NT2/D1 (cell line): ENCODE data around the gene LARGE2.

ENCODE experiments used
- SUZ12 ChIP-seq: IDR thresholded peaks from 2 replicates; pipeline ENCODE4 v1.6.1; 2011; ENCODE audit not compliant: insufficient read length, insufficient read depth; ENCODE audit errors: extremely low read depth
- YY1 ChIP-seq: IDR thresholded peaks from 2 replicates; pipeline ENCODE4 v1.6.1; 2011; ENCODE audit not compliant: insufficient read length, insufficient read depth
- ZNF274 ChIP-seq: IDR thresholded peaks from 2 replicates; pipeline ENCODE4 v1.6.1; 2011; ENCODE audit warnings: mild to moderate bottlenecking, low read depth, low read length

DNA sequence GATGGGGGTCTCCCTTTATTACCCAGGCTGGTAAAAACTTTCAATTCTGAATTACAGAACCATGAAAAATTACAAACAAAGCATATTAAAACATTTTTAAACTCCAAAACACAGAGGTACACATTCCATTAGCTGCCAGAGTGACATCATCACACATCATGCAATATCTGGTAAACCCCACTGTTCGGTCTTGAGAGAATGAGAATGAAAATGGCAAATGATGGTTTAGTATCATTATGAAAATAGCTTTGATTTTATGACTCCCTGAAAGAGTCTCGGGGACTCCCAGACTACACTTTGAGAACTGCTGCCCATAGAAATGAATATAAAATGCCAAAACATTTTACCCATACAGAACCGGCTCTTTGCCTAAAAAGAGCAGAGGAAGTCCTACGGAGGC, 18.8 kb downstream of the LARGE2 start:
- TF ChIP-seq ZNF274 (no peak), YY1 (no peak), SUZ12 (no peak)
